M059J (cell line): ENCODE measurements around the gene HOXC10. TPM values are rescaled to one million over a fixed set of nuclear protein-coding genes. Genes with fewer than 3 reads are reported as not detected.

ENCODE experiments used
- DNase-seq: peaks from one replicate; pipeline ENCODE4 v3.0.0-alpha.2; 2012; ENCODE audit warnings: low read depth
- total RNA-seq: library from RNA; depleted of rRNA; stranded (reverse); fragments of >200 nt; shearing (Covaris generic); gene quantifications from 2 replicates; pipeline ENCODE4 v1.2.3, GENCODE V29; 2014

HOXC10 gene
- total RNA-seq, 1 experiment from 2014 or later, result 15.3 TPM

GRCh38 chr12:53991077-53991460, 6.1 kb downstream of the HOXC10 start:
- DNase-seq, result peak; percentile 87

GRCh38 chr12:53992377-53992889, 7.5 kb downstream of the HOXC10 start:
- no peak for DNase-seq

GRCh38 chr12:53993162-53994008, 8.4 kb downstream of the HOXC10 start:
- no peak for DNase-seq

GRCh38 chr12:53994009-53994263, 9.0 kb downstream of the HOXC10 start:
- no peak for DNase-seq

GRCh38 chr12:53994264-53995001, 9.5 kb downstream of the HOXC10 start:
- DNase-seq, result no peak

GRCh38 chr12:53995002-53995377, 10.0 kb downstream of the HOXC10 start:
- no peak for DNase-seq

- DNase-seq, result no peak
These were observed 10.7 kb downstream of the HOXC10 start for GRCh38 chr12:53995378-53996239.

- DNase-seq, result no peak
These were observed 11.6 kb downstream of the HOXC10 start for GRCh38 chr12:53996240-53997203.

GRCh38 chr12:53997204-53998109, 12.5 kb downstream of the HOXC10 start:
- DNase-seq, result no peak

- DNase-seq, result no peak
These were observed 13.4 kb downstream of the HOXC10 start for GRCh38 chr12:53998110-53998899.

GRCh38 chr12:53998900-53999236, 13.9 kb downstream of the HOXC10 start:
- DNase-seq, result no peak

- peak; percentile 77 for DNase-seq
These were observed 14.7 kb downstream of the HOXC10 start for GRCh38 chr12:53999559-54000115.

GRCh38 chr12:54000116-54001114, 15.5 kb downstream of the HOXC10 start, which contains the start of gene HOXC9:
Gene HOXC9 (plus strand): TSS chr12:54000161. CDS start chr12:54000189, 28 bp downstream.
- peak; percentile 52 for DNase-seq

GRCh38 chr12:54001283-54002187, 16.6 kb downstream of the HOXC10 start:
- DNase-seq, result no peak

GRCh38 chr12:54002278-54002914, 17.4 kb downstream of the HOXC10 start:
- DNase-seq, result no peak

GRCh38 chr12:54002915-54003389, 18.0 kb downstream of the HOXC10 start:
- no peak for DNase-seq
